ENCODE data around the gene OR56A3.

Gene OR56A3

DNA sequence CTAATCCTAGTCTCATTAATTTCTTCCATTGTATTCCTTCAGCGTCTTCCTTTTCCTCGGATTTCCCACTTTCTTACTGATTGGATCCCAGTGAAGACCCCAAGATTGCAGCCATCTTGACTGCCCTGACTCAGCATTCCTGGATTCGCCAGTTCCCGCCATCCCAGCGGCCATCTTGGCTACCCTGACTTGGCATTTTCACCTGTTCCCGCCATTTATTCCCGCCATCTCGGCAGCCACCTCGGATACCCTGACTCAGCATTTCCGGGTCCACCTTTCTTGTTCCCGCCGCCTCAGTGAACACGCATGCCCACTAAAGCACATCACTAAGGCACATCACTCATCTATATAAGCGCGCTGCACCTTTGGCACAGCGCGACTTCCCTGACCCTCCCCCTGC lies 13.8 kb upstream of the OR56A3 start:
- TF ChIP-seq, protein P1, sequence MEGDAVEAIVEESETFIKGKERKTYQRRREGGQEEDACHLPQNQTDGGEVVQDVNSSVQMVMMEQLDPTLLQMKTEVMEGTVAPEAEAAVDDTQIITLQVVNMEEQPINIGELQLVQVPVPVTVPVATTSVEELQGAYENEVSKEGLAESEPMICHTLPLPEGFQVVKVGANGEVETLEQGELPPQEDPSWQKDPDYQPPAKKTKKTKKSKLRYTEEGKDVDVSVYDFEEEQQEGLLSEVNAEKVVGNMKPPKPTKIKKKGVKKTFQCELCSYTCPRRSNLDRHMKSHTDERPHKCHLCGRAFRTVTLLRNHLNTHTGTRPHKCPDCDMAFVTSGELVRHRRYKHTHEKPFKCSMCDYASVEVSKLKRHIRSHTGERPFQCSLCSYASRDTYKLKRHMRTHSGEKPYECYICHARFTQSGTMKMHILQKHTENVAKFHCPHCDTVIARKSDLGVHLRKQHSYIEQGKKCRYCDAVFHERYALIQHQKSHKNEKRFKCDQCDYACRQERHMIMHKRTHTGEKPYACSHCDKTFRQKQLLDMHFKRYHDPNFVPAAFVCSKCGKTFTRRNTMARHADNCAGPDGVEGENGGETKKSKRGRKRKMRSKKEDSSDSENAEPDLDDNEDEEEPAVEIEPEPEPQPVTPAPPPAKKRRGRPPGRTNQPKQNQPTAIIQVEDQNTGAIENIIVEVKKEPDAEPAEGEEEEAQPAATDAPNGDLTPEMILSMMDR (IDR thresholded peaks at IDR 0.05; ENCODE audit: low read depth, low read length), result no peak
- DNase-seq (ENCODE audit: extremely low read depth, low read depth), result no peak

DNA sequence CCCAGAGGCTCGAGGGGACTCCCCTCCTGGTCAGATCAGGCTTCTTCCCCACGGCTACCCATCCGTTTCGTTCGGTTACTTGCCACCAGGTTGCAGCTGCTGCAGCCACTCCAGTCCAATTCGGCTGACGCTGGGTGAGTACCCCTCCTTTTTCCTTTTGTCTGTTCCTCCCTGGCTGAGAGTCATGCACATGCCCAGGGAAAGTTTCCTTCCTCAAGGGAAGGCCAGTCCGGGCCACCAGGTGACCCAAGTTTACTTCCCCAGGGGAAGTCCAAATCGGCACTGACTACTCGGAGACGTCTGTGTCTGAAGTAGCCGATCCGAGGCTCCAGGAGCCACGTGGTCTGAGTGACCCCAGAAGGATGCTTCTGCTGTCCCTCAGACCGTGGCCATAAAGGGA lies 13.2 kb upstream of the OR56A3 start:
- TF ChIP-seq, protein P1 (IDR thresholded peaks at IDR 0.05; ENCODE audit: low read depth, low read length), result no peak
- no peak for DNase-seq (ENCODE audit: extremely low read depth, low read depth)

DNA sequence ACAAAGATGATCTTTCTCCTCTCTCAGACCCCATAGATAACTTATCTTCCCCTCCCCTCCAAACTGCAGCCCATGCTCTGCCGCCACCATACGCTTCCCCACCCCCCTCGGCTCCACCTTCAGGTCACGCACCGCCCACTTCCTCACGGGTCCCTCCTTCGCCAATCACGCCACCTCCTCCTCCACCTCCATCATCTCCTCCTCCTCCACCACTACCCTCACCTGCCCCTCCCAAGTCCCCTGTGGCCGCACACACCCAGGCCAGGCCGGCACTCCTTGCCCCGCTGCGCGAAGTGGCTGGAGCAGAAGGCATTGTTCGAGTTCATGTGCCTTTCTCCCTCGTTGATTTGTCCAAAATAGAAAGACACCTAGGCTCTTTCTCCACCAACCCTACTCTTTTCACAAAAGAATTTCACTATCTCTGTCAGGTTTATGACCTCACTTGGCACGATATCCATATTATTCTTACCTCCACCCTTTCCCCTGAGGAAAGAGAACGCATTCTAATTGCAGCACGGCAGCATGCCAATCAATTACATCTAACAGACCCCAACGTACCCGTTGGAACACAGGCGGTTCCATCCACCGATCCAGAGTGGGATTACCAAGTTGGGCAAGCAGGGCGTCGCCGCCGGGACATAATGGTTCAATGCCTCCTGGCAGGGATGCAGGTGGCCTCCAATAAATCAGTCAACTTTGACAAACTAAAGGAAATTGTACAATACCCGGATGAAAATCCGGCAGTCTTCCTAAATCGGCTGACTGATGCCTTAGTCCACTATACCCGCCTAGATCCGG lies 12.3 kb upstream of the OR56A3 start:
- TF ChIP-seq, protein P1 (IDR thresholded peaks at IDR 0.05; ENCODE audit: low read depth, low read length), result no peak
- no peak for DNase-seq (ENCODE audit: extremely low read depth, low read depth)

DNA sequence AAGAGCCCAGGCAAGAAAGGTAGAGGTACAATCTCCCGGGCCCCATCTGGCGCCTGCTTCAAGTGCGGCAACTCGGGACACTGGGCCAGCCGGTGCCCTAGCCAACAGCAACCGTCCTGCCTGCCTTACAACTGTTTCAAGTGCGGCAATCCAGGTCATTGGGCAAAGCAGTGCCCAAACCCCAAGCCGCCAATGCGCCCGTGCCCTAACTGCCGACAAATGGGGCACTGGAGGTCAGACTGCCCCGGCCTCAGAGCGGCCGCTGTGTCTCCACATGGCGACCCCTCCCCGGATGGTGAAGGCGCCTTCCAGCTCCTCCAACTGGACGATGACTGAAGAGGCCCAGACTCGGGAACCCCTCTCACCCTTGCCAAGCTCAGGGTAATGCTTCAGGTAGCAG lies 11.4 kb upstream of the OR56A3 start:
- TF ChIP-seq, protein P1 (IDR thresholded peaks at IDR 0.05; ENCODE audit: low read depth, low read length), result no peak

DNA sequence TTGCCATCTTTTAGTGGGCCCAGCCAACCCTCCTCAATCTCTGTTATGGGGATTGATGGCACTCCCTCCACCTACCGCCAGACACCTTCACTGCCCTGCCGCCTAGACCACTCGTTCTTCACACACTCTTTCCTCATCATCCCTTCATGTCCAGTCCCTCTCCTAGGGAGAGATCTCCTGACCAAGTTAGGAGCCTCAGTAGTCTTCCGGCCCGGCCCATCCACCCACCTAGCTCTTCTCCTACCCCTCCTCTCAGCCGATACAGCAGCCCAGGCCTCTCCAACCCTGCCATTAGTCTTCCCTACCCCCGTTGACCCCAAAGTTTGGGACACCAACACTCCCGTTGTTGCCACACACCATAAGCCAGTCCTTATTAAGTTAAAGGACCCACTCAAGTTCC lies 11.0 kb upstream of the OR56A3 start:
- DNase-seq (ENCODE audit: extremely low read depth, low read depth), result no peak
- TF ChIP-seq, protein P1 (IDR thresholded peaks at IDR 0.05; ENCODE audit: low read depth, low read length), result no peak

More for the DNA sequence above, 11.4 kb upstream of the OR56A3 start:
- DNase-seq (ENCODE audit: extremely low read depth, low read depth), result no peak

DNA sequence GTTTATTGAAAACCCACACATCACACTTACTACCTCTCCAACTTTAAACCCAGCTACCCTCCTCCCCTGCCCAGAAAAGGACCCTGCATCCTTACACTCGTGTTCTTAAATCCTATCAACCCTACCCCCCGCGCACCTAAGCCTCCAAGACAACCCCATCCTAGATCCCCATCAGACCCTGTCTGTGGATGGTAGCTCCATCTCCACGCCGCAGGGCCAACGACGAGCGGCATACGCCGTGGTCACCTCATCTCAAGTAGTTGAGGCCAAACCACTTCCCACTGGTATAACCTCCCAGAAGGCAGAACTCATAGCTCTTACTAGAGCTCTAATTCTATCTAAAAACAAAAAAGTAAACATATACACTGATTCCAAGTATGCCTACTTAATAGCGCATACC lies 9.4 kb upstream of the OR56A3 start:
- TF ChIP-seq, protein P1 (IDR thresholded peaks at IDR 0.05; ENCODE audit: low read depth, low read length), result no peak
- DNase-seq (ENCODE audit: extremely low read depth, low read depth), result no peak

DNA sequence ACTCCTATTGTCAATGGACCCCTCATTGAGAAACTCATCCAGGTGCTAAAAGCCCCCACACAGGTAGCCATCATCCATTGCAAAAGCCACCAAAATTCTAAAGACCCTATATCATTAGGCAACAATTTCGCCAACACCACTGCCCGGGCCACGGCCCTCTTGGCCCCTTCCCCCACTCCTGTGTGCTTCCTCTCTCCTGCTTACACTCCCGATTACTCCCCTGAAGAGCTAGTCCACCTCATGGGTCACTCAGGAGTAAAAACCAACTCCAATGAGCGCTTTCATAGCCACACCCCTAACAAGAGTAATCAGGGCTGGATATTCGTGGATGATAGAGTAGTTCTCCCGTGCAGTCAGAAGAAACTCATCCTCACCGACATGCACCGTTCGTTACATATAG lies 8.9 kb upstream of the OR56A3 start:
- TF ChIP-seq, protein P1 (IDR thresholded peaks at IDR 0.05; ENCODE audit: low read depth, low read length), result no peak
- DNase-seq (ENCODE audit: extremely low read depth, low read depth), result no peak
